ENCODE results near the gene SRRD. TPM values are rescaled to one million over a fixed set of nuclear protein-coding genes. Genes with fewer than 3 reads are reported as not detected.

SRRD gene
- total RNA-seq, 1 experiment from 2014 or later, result 9.5 TPM

DNA sequence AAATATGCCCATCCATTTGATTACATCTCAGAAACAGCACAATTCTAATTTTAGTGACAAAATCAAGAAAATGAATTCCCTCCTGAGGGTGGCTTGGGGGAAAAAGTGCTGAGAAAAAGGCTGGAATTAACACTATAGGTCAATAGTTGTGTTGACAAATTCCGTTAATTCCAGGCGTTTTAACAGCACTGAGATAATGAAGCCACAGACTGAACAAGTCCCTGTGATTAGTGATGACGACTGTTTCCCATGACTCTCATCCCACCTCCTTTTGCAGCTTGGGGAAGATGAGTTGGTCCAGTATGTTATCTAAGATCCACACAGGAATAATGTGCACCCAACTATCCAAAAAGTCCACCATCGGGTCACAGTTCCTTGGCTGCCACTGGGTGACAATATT lies 12.8 kb downstream of the SRRD start:
- Histone ChIP-seq H3K4me2 (no peak overlapping the region), H3K4me3 (no peak overlapping the region), H3K4me1 (replicated peaks; ENCODE audit: insufficient read depth) (no peaks in the 10 kb centered on the region), H3K27ac (no peak overlapping the region), H2AFZ (no peak overlapping the region), H3K36me3 (ENCODE audit: low read depth) (peaks cover 41% of the 10 kb centered on the region), H3K9me2 (ENCODE audit: insufficient read depth) (no peaks in the 10 kb centered on the region), H3K27me3 (ENCODE audit: insufficient read depth, low read depth) (no peaks in the 10 kb centered on the region), H3K9me3 (ENCODE audit: insufficient read depth, low read depth) (no peaks in the 10 kb centered on the region), H4K20me1 (ENCODE audit: insufficient read depth) (no peaks in the 10 kb centered on the region; the same call in 1 of the 2 replicates), H3K79me2 (ENCODE audit: low read depth) (no peaks in the 10 kb centered on the region), H3F3A (ENCODE audit: insufficient read depth, low read depth) (peaks cover under 1% of the 10 kb centered on the region; the same call in 1 of the 2 replicates)
- TF ChIP-seq EZH2 (IDR thresholded peaks at IDR 0.05; ENCODE audit: low read depth), result no peak
- TF ChIP-seq, protein P1, sequence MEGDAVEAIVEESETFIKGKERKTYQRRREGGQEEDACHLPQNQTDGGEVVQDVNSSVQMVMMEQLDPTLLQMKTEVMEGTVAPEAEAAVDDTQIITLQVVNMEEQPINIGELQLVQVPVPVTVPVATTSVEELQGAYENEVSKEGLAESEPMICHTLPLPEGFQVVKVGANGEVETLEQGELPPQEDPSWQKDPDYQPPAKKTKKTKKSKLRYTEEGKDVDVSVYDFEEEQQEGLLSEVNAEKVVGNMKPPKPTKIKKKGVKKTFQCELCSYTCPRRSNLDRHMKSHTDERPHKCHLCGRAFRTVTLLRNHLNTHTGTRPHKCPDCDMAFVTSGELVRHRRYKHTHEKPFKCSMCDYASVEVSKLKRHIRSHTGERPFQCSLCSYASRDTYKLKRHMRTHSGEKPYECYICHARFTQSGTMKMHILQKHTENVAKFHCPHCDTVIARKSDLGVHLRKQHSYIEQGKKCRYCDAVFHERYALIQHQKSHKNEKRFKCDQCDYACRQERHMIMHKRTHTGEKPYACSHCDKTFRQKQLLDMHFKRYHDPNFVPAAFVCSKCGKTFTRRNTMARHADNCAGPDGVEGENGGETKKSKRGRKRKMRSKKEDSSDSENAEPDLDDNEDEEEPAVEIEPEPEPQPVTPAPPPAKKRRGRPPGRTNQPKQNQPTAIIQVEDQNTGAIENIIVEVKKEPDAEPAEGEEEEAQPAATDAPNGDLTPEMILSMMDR (conservative IDR thresholded peaks at IDR 0.05), result no peak
- intact Hi-C loops (cut with micrococcal nuclease; ENCODE audit: unreplicated experiment), result no loop called here
- ChIA-PET POLR2A (ENCODE audit: unreplicated experiment) (no interaction called here), CTCF (no interaction called here)
- no peak for DNase-seq
- no TSS peak for BruUV-seq (replicated peaks)

DNA sequence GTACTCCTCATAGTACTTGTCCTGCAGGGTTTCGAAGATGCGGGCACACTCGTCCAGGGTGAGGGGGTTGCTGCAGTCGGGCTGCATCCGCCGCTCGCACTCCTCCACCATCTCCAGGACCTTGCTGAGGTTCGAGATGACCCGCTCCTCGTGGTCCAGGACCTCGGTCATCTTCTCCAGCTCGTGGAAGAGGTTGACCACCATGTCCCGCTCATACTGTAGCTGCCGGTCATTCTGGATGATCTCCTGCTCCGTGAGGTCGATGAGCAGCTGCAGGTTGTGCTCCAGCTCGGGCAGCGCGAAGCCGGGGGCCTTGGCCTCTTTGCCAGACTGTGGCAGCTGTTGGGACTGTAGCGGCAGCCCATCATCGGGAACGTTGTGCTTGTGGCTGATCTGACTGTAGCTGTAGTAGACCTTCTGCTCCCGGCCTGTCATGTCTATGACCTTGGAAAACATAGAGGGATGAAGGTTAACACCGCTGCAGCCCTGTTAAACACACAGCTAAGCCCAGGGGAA lies 15.6 kb downstream of the SRRD start:
- TF ChIP-seq, protein P1 (conservative IDR thresholded peaks at IDR 0.05), result no peak
- no peak for TF ChIP-seq EZH2 (IDR thresholded peaks at IDR 0.05; ENCODE audit: low read depth)
- Histone ChIP-seq H3K79me2 (ENCODE audit: low read depth) (no peaks in the 10 kb centered on the region), H3F3A (ENCODE audit: insufficient read depth, low read depth) (no peaks in the 10 kb centered on the region), H3K9me2 (ENCODE audit: insufficient read depth) (no peaks in the 10 kb centered on the region), H4K20me1 (ENCODE audit: insufficient read depth) (no peaks in the 10 kb centered on the region; the same call in none of the 2 replicates), H3K27ac (no peak overlapping the region), H3K4me3 (no peak overlapping the region), H3K27me3 (ENCODE audit: insufficient read depth, low read depth) (no peaks in the 10 kb centered on the region), H3K9me3 (ENCODE audit: insufficient read depth, low read depth) (no peaks in the 10 kb centered on the region), H3K36me3 (ENCODE audit: low read depth) (peaks cover 56% of the 10 kb centered on the region), H2AFZ (no peak overlapping the region), H3K4me2 (no peak overlapping the region), H3K4me1 (replicated peaks; ENCODE audit: insufficient read depth) (no peaks in the 10 kb centered on the region)
- ChIA-PET POLR2A (ENCODE audit: unreplicated experiment) (no interaction called here), CTCF (no interaction called here)
- DNase-seq, result no peak
- intact Hi-C loops (cut with micrococcal nuclease; ENCODE audit: unreplicated experiment), result no loop called here
- BruUV-seq (replicated peaks), result no TSS peak

DNA sequence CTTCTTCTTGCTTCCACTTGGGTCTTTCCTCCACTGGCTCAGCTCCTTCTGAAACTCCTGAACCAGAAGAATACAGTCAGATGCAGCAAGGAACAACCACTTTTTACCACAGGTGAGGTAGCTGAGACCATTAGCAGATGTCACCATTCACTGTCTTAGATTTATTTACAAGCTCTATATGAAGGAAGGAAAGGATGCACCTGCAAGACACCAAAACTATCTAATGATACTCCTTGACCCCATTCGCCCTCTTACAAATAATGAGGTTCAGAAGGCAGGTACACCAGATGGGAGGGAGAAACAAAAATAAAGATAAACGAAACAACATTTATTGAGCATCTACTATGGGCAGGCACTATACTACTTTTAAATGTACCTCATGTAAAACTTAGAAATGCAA lies 18.3 kb downstream of the SRRD start:
- DNase-seq, result no peak
- no peaks in the 10 kb centered on the region for H3K79me2 ChIP-seq (ENCODE audit: low read depth)
- H3K9me3 ChIP-seq (ENCODE audit: insufficient read depth, low read depth), result no peaks in the 10 kb centered on the region
- ChIA-PET CTCF (no interaction called here), POLR2A (ENCODE audit: unreplicated experiment) (no interaction called here)
- H3K4me3 ChIP-seq, result no peak overlapping the region
- H3K4me1 ChIP-seq (replicated peaks; ENCODE audit: insufficient read depth), result no peaks in the 10 kb centered on the region
- no peaks in the 10 kb centered on the region for H3K9me2 ChIP-seq (ENCODE audit: insufficient read depth)
- no peaks in the 10 kb centered on the region for H3F3A ChIP-seq (ENCODE audit: insufficient read depth, low read depth)
- no TSS peak for BruUV-seq (replicated peaks)
- intact Hi-C loops (cut with micrococcal nuclease; ENCODE audit: unreplicated experiment), result no loop called here
- TF ChIP-seq, protein P1 (conservative IDR thresholded peaks at IDR 0.05), result no peak
- no peak for TF ChIP-seq EZH2 (IDR thresholded peaks at IDR 0.05; ENCODE audit: low read depth)
- no peaks in the 10 kb centered on the region for H3K27me3 ChIP-seq (ENCODE audit: insufficient read depth, low read depth)
- H3K4me2 ChIP-seq, result no peak overlapping the region
- peaks cover 41% of the 10 kb centered on the region for H3K36me3 ChIP-seq (ENCODE audit: low read depth)
- H2AFZ ChIP-seq, result no peak overlapping the region
- H3K27ac ChIP-seq, result no peak overlapping the region
- no peaks in the 10 kb centered on the region; the same call in none of the 2 replicates for H4K20me1 ChIP-seq (ENCODE audit: insufficient read depth)
